Neural cell (in vitro differentiated cells): ENCODE measurements around the gene EIF4A3. TPM values are rescaled to one million over a fixed set of nuclear protein-coding genes. Genes with fewer than 3 reads are reported as not detected.

Experiments
- H2AFZ ChIP-seq: fragments of 200-600, 300-800 bp; sonication (generic), shearing (Covaris generic); 2 replicates; pipeline ENCODE4 v1.6.0; 2014; ENCODE audit warnings: low read depth, mild to moderate bottlenecking, antibody characterized with exemption, low read length, moderate library complexity
- H3F3A ChIP-seq: fragments of 200-600 bp; shearing (Covaris generic); 2 replicates; pipeline ENCODE4 v1.6.1; 2016; ENCODE audit warnings: mild to moderate bottlenecking, moderate library complexity, mixed read lengths, antibody characterized with exemption, low read length; ENCODE audit not compliant: insufficient read depth, poor library complexity, severe bottlenecking
- H3K27ac ChIP-seq: fragments of 200-600, 300-800 bp; sonication (generic), shearing (Covaris generic); 2 replicates; pipeline ENCODE4 v1.5.1; 2014; ENCODE audit warnings: mild to moderate bottlenecking, low read length, moderate library complexity
- H3K27me3 ChIP-seq: fragments of 300-800, 200-600 bp; sonication (generic), shearing (Covaris generic); 2 replicates; pipeline ENCODE4 v1.6.0; 2014; ENCODE audit warnings: mild to moderate bottlenecking, low read depth, low read length, moderate library complexity; ENCODE audit not compliant: insufficient read depth
- H3K36me3 ChIP-seq: fragments of 300-800, 200-600 bp; sonication (generic), shearing (Covaris generic); 2 replicates; pipeline ENCODE4 v1.5.1; 2014; ENCODE audit warnings: mild to moderate bottlenecking, antibody characterized with exemption, low read length, moderate library complexity; ENCODE audit not compliant: insufficient read depth
- H3K4me2 ChIP-seq: fragments of 300-800, 200-600 bp; sonication (generic), shearing (Covaris generic); 2 replicates; pipeline ENCODE4 v1.6.0; 2014; ENCODE audit warnings: mild to moderate bottlenecking, low read length
- H3K4me3 ChIP-seq: fragments of 300-800, 200-600 bp; sonication (generic), shearing (Covaris generic); 2 replicates; pipeline ENCODE4 v1.5.1; 2014; ENCODE audit warnings: mild to moderate bottlenecking, low read length, moderate library complexity
- H3K79me2 ChIP-seq: fragments of 200-600 bp; shearing (Covaris generic); replicated peaks from 2 replicates; pipeline ENCODE4 v1.6.0; 2014; ENCODE audit warnings: mild to moderate bottlenecking, low read length, moderate library complexity; ENCODE audit not compliant: insufficient read depth
- H3K9ac ChIP-seq: fragments of 300-800, 200-600 bp; sonication (generic), shearing (Covaris generic); 2 replicates; pipeline ENCODE4 v1.6.1; 2016; ENCODE audit warnings: mild to moderate bottlenecking, low read length, mixed read lengths
- H3K9me2 ChIP-seq: fragments of 200-600 bp; shearing (Covaris generic); 2 replicates; pipeline ENCODE4 v1.6.1; 2016; ENCODE audit warnings: mild to moderate bottlenecking, low read length, mixed read lengths; ENCODE audit not compliant: insufficient read depth
- H3K9me3 ChIP-seq: fragments of 200-600, 300-800 bp; sonication (generic), shearing (Covaris generic); 2 replicates; pipeline ENCODE4 v1.6.1; 2016; ENCODE audit warnings: mild to moderate bottlenecking, mixed run types, low read length, moderate library complexity, mixed read lengths
- H4K20me1 ChIP-seq: fragments of 200-600 bp; shearing (Covaris generic); 2 replicates; pipeline ENCODE4 v1.6.1; 2016; ENCODE audit warnings: mild to moderate bottlenecking, mixed run types; ENCODE audit not compliant: insufficient read depth
- EP300 ChIP-seq: fragments of 450-650 bp; conservative IDR thresholded peaks from 2 replicates; pipeline ENCODE4 v1.6.1; 2014; ENCODE audit warnings: antibody characterized with exemption, mild to moderate bottlenecking, moderate library complexity; ENCODE audit not compliant: poor library complexity, severe bottlenecking
- EZH2 ChIP-seq: fragments of 200-600, 300-800 bp; shearing (Covaris generic), sonication (generic); IDR thresholded peaks from 2 replicates; pipeline ENCODE4 v1.6.1; 2014; ENCODE audit warnings: antibody characterized with exemption, low read length, borderline replicate concordance, mild to moderate bottlenecking; ENCODE audit not compliant: insufficient read depth, poor library complexity, severe bottlenecking
- MXI1 ChIP-seq: fragments of 450-650 bp; conservative IDR thresholded peaks from 2 replicates; pipeline ENCODE4 v1.6.1; 2014; ENCODE audit warnings: antibody characterized with exemption, mild to moderate bottlenecking; ENCODE audit not compliant: poor library complexity, severe bottlenecking
- POLR2AphosphoS5 ChIP-seq: IDR thresholded peaks from 2 replicates; pipeline ENCODE4 v1.6.1; 2012
- RAD21 ChIP-seq: fragments of 450-650 bp; conservative IDR thresholded peaks from 2 replicates; pipeline ENCODE4 v1.6.1; 2014; ENCODE audit warnings: antibody characterized with exemption, mild to moderate bottlenecking, moderate library complexity
- SMC3 ChIP-seq: fragments of 450-650 bp; conservative IDR thresholded peaks from 2 replicates; pipeline ENCODE4 v1.6.1; 2014; ENCODE audit warnings: antibody characterized with exemption, mild to moderate bottlenecking, moderate library complexity; ENCODE audit not compliant: poor library complexity
- TAF1 ChIP-seq: IDR thresholded peaks from 2 replicates; pipeline ENCODE4 v1.6.1; 2012; ENCODE audit warnings: low read depth
- polyA plus RNA-seq: library from polyadenylated mRNA; depleted of rRNA; stranded (reverse); fragments of >200 nt; gene quantifications from 2 replicates; pipeline ENCODE4 v1.2.3, GENCODE V29; 2014
- TF ChIP-seq, protein P1 (sequence below): fragments of 450-650 bp; IDR thresholded peaks from 2 replicates; pipeline ENCODE4 v1.5.1; 2014; ENCODE audit warnings: antibody characterized with exemption, mild to moderate bottlenecking, moderate library complexity; ENCODE audit not compliant: poor library complexity, severe bottlenecking
- TF ChIP-seq, protein P2 (sequence below): IDR thresholded peaks from 2 replicates; pipeline ENCODE4 v1.6.1; 2012; ENCODE audit warnings: borderline replicate concordance

EIF4A3 gene
- polyA plus RNA-seq, 1 donor from 2014 or later, result 109 TPM

DNA sequence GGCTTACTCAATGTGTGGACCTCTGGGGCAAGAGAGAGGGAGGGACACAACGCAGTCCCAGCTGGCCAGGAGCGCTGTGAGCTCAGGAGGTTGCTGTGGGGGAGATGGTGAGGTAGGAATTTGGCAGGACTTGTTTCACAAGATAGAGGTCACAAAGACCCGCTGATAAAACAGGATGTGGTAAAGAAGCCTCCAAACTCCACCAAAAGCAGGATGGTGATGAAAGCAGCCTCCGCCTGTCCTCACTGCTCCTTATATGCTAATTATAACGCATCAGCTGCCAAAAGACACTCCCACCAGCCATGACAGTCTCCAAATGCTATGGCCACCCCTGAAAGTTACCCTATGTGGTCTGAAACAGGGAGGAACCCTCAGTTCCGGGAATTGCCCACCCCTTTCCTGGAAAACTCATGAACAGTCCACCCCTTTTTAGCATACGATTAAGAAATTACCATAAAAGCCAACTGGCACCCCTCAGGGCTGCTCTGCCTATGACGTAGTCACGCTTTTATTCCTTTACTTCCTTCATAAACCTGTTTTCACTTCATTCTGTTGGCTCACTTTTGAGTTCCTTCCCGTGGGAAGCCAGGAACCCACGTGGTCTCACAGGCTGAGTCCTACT, 5.3 kb upstream of the EIF4A3 start:
- Histone ChIP-seq H3K27me3 (no peaks in the 10 kb centered on the region), H3K79me2 (peaks cover 7% of the 10 kb centered on the region), H3K9me2 (no peaks in the 10 kb centered on the region), H3K27ac (no peak overlapping the region), H3F3A (no peaks in the 10 kb centered on the region), H3K4me2 (no peak overlapping the region), H3K9ac (no peak overlapping the region), H4K20me1 (no peaks in the 10 kb centered on the region), H3K4me3 (no peak overlapping the region), H3K9me3 (no peaks in the 10 kb centered on the region), H3K36me3 (no peaks in the 10 kb centered on the region), H2AFZ (no peak overlapping the region)
- TF ChIP-seq TAF1, result no peak
- no peak for TF ChIP-seq EP300
- no peak for TF ChIP-seq MXI1
- no peak for TF ChIP-seq EZH2
- TF ChIP-seq, protein P1, sequence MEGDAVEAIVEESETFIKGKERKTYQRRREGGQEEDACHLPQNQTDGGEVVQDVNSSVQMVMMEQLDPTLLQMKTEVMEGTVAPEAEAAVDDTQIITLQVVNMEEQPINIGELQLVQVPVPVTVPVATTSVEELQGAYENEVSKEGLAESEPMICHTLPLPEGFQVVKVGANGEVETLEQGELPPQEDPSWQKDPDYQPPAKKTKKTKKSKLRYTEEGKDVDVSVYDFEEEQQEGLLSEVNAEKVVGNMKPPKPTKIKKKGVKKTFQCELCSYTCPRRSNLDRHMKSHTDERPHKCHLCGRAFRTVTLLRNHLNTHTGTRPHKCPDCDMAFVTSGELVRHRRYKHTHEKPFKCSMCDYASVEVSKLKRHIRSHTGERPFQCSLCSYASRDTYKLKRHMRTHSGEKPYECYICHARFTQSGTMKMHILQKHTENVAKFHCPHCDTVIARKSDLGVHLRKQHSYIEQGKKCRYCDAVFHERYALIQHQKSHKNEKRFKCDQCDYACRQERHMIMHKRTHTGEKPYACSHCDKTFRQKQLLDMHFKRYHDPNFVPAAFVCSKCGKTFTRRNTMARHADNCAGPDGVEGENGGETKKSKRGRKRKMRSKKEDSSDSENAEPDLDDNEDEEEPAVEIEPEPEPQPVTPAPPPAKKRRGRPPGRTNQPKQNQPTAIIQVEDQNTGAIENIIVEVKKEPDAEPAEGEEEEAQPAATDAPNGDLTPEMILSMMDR, result no peak
- TF ChIP-seq, protein P2, sequence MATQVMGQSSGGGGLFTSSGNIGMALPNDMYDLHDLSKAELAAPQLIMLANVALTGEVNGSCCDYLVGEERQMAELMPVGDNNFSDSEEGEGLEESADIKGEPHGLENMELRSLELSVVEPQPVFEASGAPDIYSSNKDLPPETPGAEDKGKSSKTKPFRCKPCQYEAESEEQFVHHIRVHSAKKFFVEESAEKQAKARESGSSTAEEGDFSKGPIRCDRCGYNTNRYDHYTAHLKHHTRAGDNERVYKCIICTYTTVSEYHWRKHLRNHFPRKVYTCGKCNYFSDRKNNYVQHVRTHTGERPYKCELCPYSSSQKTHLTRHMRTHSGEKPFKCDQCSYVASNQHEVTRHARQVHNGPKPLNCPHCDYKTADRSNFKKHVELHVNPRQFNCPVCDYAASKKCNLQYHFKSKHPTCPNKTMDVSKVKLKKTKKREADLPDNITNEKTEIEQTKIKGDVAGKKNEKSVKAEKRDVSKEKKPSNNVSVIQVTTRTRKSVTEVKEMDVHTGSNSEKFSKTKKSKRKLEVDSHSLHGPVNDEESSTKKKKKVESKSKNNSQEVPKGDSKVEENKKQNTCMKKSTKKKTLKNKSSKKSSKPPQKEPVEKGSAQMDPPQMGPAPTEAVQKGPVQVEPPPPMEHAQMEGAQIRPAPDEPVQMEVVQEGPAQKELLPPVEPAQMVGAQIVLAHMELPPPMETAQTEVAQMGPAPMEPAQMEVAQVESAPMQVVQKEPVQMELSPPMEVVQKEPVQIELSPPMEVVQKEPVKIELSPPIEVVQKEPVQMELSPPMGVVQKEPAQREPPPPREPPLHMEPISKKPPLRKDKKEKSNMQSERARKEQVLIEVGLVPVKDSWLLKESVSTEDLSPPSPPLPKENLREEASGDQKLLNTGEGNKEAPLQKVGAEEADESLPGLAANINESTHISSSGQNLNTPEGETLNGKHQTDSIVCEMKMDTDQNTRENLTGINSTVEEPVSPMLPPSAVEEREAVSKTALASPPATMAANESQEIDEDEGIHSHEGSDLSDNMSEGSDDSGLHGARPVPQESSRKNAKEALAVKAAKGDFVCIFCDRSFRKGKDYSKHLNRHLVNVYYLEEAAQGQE, result no peak
- TF ChIP-seq SMC3, result no peak
- TF ChIP-seq POLR2AphosphoS5, result no peak
- no peak for TF ChIP-seq RAD21

DNA sequence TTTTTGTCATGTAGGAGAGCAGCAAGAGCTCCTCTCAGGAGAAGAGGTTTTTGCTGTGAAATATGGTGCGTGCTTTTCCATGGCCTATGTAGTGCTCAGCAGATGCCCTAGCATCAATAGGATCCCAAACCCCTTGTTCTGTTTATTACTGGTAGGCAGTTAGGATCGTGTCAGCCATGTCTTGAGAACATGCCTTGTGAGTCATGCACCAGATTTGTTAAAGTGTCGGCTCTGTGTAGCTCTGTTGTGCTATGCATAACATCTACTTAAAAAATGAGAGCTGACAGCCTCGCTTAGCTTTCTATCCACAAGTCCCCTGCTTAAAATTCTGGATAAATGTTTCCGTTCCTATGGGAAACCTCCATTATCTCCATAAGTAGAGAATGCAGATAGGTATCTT, 4.4 kb upstream of the EIF4A3 start:
- no peak for TF ChIP-seq EP300
- TF ChIP-seq EZH2, result no peak
- no peak for TF ChIP-seq RAD21
- no peak for TF ChIP-seq MXI1
- Histone ChIP-seq H3K4me2 (no peak overlapping the region), H3K79me2 (peaks cover 8% of the 10 kb centered on the region), H2AFZ (no peak overlapping the region), H3K27ac (no peak overlapping the region), H3K9me3 (no peaks in the 10 kb centered on the region), H3K4me3 (no peak overlapping the region), H4K20me1 (no peaks in the 10 kb centered on the region), H3K9me2 (no peaks in the 10 kb centered on the region), H3K36me3 (no peaks in the 10 kb centered on the region), H3K9ac (no peak overlapping the region), H3F3A (no peaks in the 10 kb centered on the region), H3K27me3 (no peaks in the 10 kb centered on the region)
